ENCODE results near the gene ZNF440. TPM values are rescaled to one million over a fixed set of nuclear protein-coding genes. Genes with fewer than 3 reads are reported as not detected.

The ZNF440 gene
- total and polyA plus RNA-seq, 10 of the 15 experiments (the other 5 are each of a cell fraction or from before 2014, with no cell fraction given), result 1.3 to 8.9 (median 3.8) TPM

- ChIA-PET CTCF (no interaction called here), SMC1A (ENCODE audit: uncharacterized antibody, unreplicated experiment) (no interaction called here), POLR2A (no interaction called here), RAD21 (ENCODE audit: unreplicated experiment) (no interaction called here)
- Histone ChIP-seq H3K4me1 (ENCODE audit: control insufficient read depth, insufficient read depth, low read length) (no peaks in the 10 kb centered on the region), H3K79me2 (ENCODE audit: control insufficient read depth, insufficient read depth, low read length) (no peaks in the 10 kb centered on the region), H3K9me3 (replicated peaks; ENCODE audit: control insufficient read depth, insufficient read depth, low read length) (peaks cover 12% of the 10 kb centered on the region), H3K9ac (ENCODE audit: control insufficient read depth, insufficient read depth, low read length) (no peak overlapping the region), H2AFZ (ENCODE audit: control insufficient read depth, low read depth, low read length) (no peak overlapping the region), H3K27ac (ENCODE audit: control insufficient read depth, insufficient read depth) (no peak overlapping the region), H3K27me3 (replicated peaks in 1 of 2; ENCODE audit: control insufficient read depth in 2 of 2, insufficient read depth in 2 of 2, low read length in 1 of 2) (no peaks in the 10 kb centered on the region), H4K20me1 (ENCODE audit: control insufficient read depth, insufficient read depth) (no peaks in the 10 kb centered on the region), H3K4me2 (ENCODE audit: control insufficient read depth, insufficient read depth) (no peak overlapping the region), H3K4me3 (no peak overlapping the region), H3K36me3 (ENCODE audit: control insufficient read depth in 2 of 2, insufficient read depth in 2 of 2, low read length in 1 of 2) (no peaks in the 10 kb centered on the region)
- TF ChIP-seq ZSCAN29 (IDR thresholded peaks at IDR 0.05), result no peak
- TF ChIP-seq CBX5 (IDR thresholded peaks at IDR 0.05; ENCODE audit: low read depth), result peak; percentile 89; the same call in 1 of the 2 replicates
- TF ChIP-seq ZNF217 (IDR thresholded peaks at IDR 0.05), result 0 out of 2 replicates have a peak, but pooled peaks have one; percentile 20
- TF ChIP-seq FOXK2 (IDR thresholded peaks at IDR 0.05), result no peak
- TF ChIP-seq KLF5 (IDR thresholded peaks at IDR 0.05; ENCODE audit: partially characterized antibody), result peak; percentile 85
- intact Hi-C loops (cut with micrococcal nuclease; ENCODE audit: unreplicated experiment), result no loop called here
- in situ Hi-C loops (cut with MboI), result no loop called here
- no TSS peak for BruUV-seq (replicated peaks)
- DNase-seq (ENCODE audit: low read depth, low spot score), result no peak
- ATAC-seq, result no peak
- 54% methylated on average over 11 of the region's 11 CpGs for WGBS (ENCODE audit: insufficient coverage, insufficient replicate concordance, low lambda C conversion rate, missing lambda C conversion rate)
- FAIRE-seq, result no peak
These were observed 7.5 kb upstream of the ZNF440 start for GRCh38 chr19:11806354-11807098.

- intact Hi-C loops (cut with micrococcal nuclease; ENCODE audit: unreplicated experiment) (no loop called here), in situ Hi-C loops (cut with MboI) (no loop called here)
- FAIRE-seq (no peak), ATAC-seq (no peak), DNase-seq (ENCODE audit: low read depth, low spot score) (no peak)
- no peak overlapping the region for H3K27ac ChIP-seq (ENCODE audit: control insufficient read depth, insufficient read depth)
- no peaks in the 10 kb centered on the region for H3K4me1 ChIP-seq (ENCODE audit: control insufficient read depth, insufficient read depth, low read length)
- H4K20me1 ChIP-seq (ENCODE audit: control insufficient read depth, insufficient read depth), result no peaks in the 10 kb centered on the region
- ChIA-PET RAD21 (ENCODE audit: unreplicated experiment) (no interaction called here), SMC1A (ENCODE audit: uncharacterized antibody, unreplicated experiment) (no interaction called here), POLR2A (no interaction called here), CTCF (interaction anchor here (2.0 kb wide), 1 partner anchor 9 kb away, joined by 13 read pairs; the partner anchor contains the start of gene ZNF491)
- peaks cover 12% of the 10 kb centered on the region for H3K9me3 ChIP-seq (replicated peaks; ENCODE audit: control insufficient read depth, insufficient read depth, low read length)
- no peak overlapping the region for H2AFZ ChIP-seq (ENCODE audit: control insufficient read depth, low read depth, low read length)
- H3K4me2 ChIP-seq (ENCODE audit: control insufficient read depth, insufficient read depth), result no peak overlapping the region
- H3K9ac ChIP-seq (ENCODE audit: control insufficient read depth, insufficient read depth, low read length), result no peak overlapping the region
- H3K36me3 ChIP-seq (ENCODE audit: control insufficient read depth in 2 of 2, insufficient read depth in 2 of 2, low read length in 1 of 2), result no peaks in the 10 kb centered on the region
- no peak overlapping the region for H3K4me3 ChIP-seq
- no peaks in the 10 kb centered on the region for H3K27me3 ChIP-seq (replicated peaks in 1 of 2; ENCODE audit: control insufficient read depth in 2 of 2, insufficient read depth in 2 of 2, low read length in 1 of 2)
- BruUV-seq (replicated peaks), result no TSS peak
- H3K79me2 ChIP-seq (ENCODE audit: control insufficient read depth, insufficient read depth, low read length), result no peaks in the 10 kb centered on the region
- WGBS (ENCODE audit: insufficient coverage, insufficient replicate concordance, low lambda C conversion rate, missing lambda C conversion rate), result 81% methylated on average over 2 of the region's 2 CpGs
- TF ChIP-seq PAX5 (IDR thresholded peaks at IDR 0.05; ENCODE audit: borderline replicate concordance, low read depth, low read length), result no peak
- TF ChIP-seq KAT2A (conservative IDR thresholded peaks at IDR 0.05; ENCODE audit: control insufficient read depth, low read depth, low read length), result no peak
- no peak for TF ChIP-seq ZNF274 (IDR thresholded peaks at IDR 0.05; ENCODE audit: insufficient read depth, insufficient read length)
- no peak for TF ChIP-seq MYC (IDR thresholded peaks at IDR 0.05; ENCODE audit: insufficient read depth, insufficient read length, insufficient replicate concordance, low read length, severe bottlenecking)
- TF ChIP-seq CHD4 (IDR thresholded peaks at IDR 0.05), result no peak
- TF ChIP-seq EGR1 (IDR thresholded peaks at IDR 0.05; ENCODE audit: borderline replicate concordance in 1 of 2, low read depth in 2 of 2, low read length in 2 of 2), result no peak
- no peak for TF ChIP-seq IRF3 (IDR thresholded peaks at IDR 0.05)
- TF ChIP-seq SP1 (IDR thresholded peaks at IDR 0.05; ENCODE audit: low read depth, low read length), result no peak
- no peak for TF ChIP-seq STAT1 (conservative IDR thresholded peaks at IDR 0.05)
- TF ChIP-seq ETV6 (conservative IDR thresholded peaks at IDR 0.05 in 1 of 2, IDR thresholded peaks at IDR 0.05 in 1 of 2; ENCODE audit: borderline replicate concordance in 1 of 2, low read depth in 1 of 2), result no peak
- no peak for TF ChIP-seq SIN3A (IDR thresholded peaks at IDR 0.05; ENCODE audit: low read depth, low read length)
- no peak for TF ChIP-seq PBX3 (IDR thresholded peaks at IDR 0.05; ENCODE audit: insufficient replicate concordance, low read depth, low read length)
These were observed 7.0 kb upstream of the ZNF440 start for GRCh38 chr19:11807099-11807380.
